ENCODE measurements around the gene ATP1A3.
"Not testable (repeated sequence)": the region's sequence is repeated elsewhere in the genome, so short reads cannot be mapped to it uniquely, and the experiment has no call there.

Gene ATP1A3

GRCh38 chr19:42028304-42029216 is 34.5 kb upstream of the ATP1A3 start:
- Histone ChIP-seq H3K4me3 (ENCODE audit: extremely low read depth, insufficient read depth, low read length, poor library complexity, severe bottlenecking) (no peak overlapping the region), H3K27ac (ENCODE audit: low read depth, low read length, severe bottlenecking) (no peak overlapping the region), H3K36me3 (ENCODE audit: control insufficient read depth, insufficient read depth, low read length) (no peaks in the 10 kb centered on the region), H3K9me3 (ENCODE audit: control insufficient read depth, low read length) (no peaks in the 10 kb centered on the region), H3K4me1 (ENCODE audit: control insufficient read depth, insufficient read depth, low read length, poor library complexity, severe bottlenecking) (no peaks in the 10 kb centered on the region)
- 62 to 67% methylated on average over 5 to 8 of the region's 8 CpGs for WGBS, 2 experiments (ENCODE audit: insufficient coverage in 2 of 2)

- Histone ChIP-seq H3K27ac (ENCODE audit: low read depth, low read length, severe bottlenecking) (peak overlapping the region; percentile 45), H3K36me3 (ENCODE audit: control insufficient read depth, insufficient read depth, low read length) (no peaks in the 10 kb centered on the region), H3K4me3 (ENCODE audit: extremely low read depth, insufficient read depth, low read length, poor library complexity, severe bottlenecking) (no peak overlapping the region), H3K9me3 (ENCODE audit: control insufficient read depth, low read length) (peaks cover 3% of the 10 kb centered on the region), H3K4me1 (ENCODE audit: control insufficient read depth, insufficient read depth, low read length, poor library complexity, severe bottlenecking) (no peaks in the 10 kb centered on the region)
- WGBS, 2 experiments (ENCODE audit: insufficient coverage in 2 of 2): 85 to 90% methylated on average over 11 to 12 of the region's 12 CpGs
These were observed 30.6 kb upstream of the ATP1A3 start for GRCh38 chr19:42024622-42025111.

- Histone ChIP-seq H3K4me3 (ENCODE audit: extremely low read depth, insufficient read depth, low read length, poor library complexity, severe bottlenecking) (no peak overlapping the region), H3K9me3 (ENCODE audit: control insufficient read depth, low read length) (peaks cover 5% of the 10 kb centered on the region), H3K36me3 (ENCODE audit: control insufficient read depth, insufficient read depth, low read length) (no peaks in the 10 kb centered on the region), H3K27ac (ENCODE audit: low read depth, low read length, severe bottlenecking) (no peak overlapping the region), H3K4me1 (ENCODE audit: control insufficient read depth, insufficient read depth, low read length, poor library complexity, severe bottlenecking) (no peaks in the 10 kb centered on the region)
- 74 to 78% methylated on average over 2 to 4 of the region's 4 CpGs for WGBS, 2 experiments (ENCODE audit: insufficient coverage in 2 of 2)
These were observed 29.9 kb upstream of the ATP1A3 start for GRCh38 chr19:42023943-42024260.

GRCh38 chr19:42023121-42023942 is 29.3 kb upstream of the ATP1A3 start:
- no peaks in the 10 kb centered on the region for H3K36me3 ChIP-seq (ENCODE audit: control insufficient read depth, insufficient read depth, low read length)
- WGBS, 2 experiments (ENCODE audit: insufficient coverage in 2 of 2): 71 to 72% methylated on average over 15 to 16 of the region's 17 CpGs
- no peaks in the 10 kb centered on the region for H3K4me1 ChIP-seq (ENCODE audit: control insufficient read depth, insufficient read depth, low read length, poor library complexity, severe bottlenecking)
- H3K27ac ChIP-seq (ENCODE audit: low read depth, low read length, severe bottlenecking): no peak overlapping the region
- peaks cover 5% of the 10 kb centered on the region for H3K9me3 ChIP-seq (ENCODE audit: control insufficient read depth, low read length)
- no peak overlapping the region for H3K4me3 ChIP-seq (ENCODE audit: extremely low read depth, insufficient read depth, low read length, poor library complexity, severe bottlenecking)

GRCh38 chr19:42022616-42023015 is 28.6 kb upstream of the ATP1A3 start:
- Histone ChIP-seq H3K27ac (ENCODE audit: low read depth, low read length, severe bottlenecking) (no peak overlapping the region), H3K9me3 (ENCODE audit: control insufficient read depth, low read length) (peaks cover 5% of the 10 kb centered on the region), H3K4me1 (ENCODE audit: control insufficient read depth, insufficient read depth, low read length, poor library complexity, severe bottlenecking) (no peaks in the 10 kb centered on the region), H3K36me3 (ENCODE audit: control insufficient read depth, insufficient read depth, low read length) (no peaks in the 10 kb centered on the region), H3K4me3 (ENCODE audit: extremely low read depth, insufficient read depth, low read length, poor library complexity, severe bottlenecking) (no peak overlapping the region)
- WGBS, 2 experiments (ENCODE audit: insufficient coverage in 2 of 2): 83 to 95% methylated on average over 5 of the region's 5 CpGs

- no peak overlapping the region for H3K27ac ChIP-seq (ENCODE audit: low read depth, low read length, severe bottlenecking)
- H3K4me3 ChIP-seq (ENCODE audit: extremely low read depth, insufficient read depth, low read length, poor library complexity, severe bottlenecking): no peak overlapping the region
- H3K36me3 ChIP-seq (ENCODE audit: control insufficient read depth, insufficient read depth, low read length): no peaks in the 10 kb centered on the region
- 91 to 94% methylated on average over 11 to 15 of the region's 15 CpGs for WGBS, 2 experiments (ENCODE audit: insufficient coverage in 2 of 2)
- peaks cover 5% of the 10 kb centered on the region for H3K9me3 ChIP-seq (ENCODE audit: control insufficient read depth, low read length)
- H3K4me1 ChIP-seq (ENCODE audit: control insufficient read depth, insufficient read depth, low read length, poor library complexity, severe bottlenecking): no peaks in the 10 kb centered on the region
These were observed 27.2 kb upstream of the ATP1A3 start for GRCh38 chr19:42021185-42021584.

GRCh38 chr19:42018503-42019193 is 24.6 kb upstream of the ATP1A3 start:
- WGBS, 2 experiments (ENCODE audit: insufficient coverage in 2 of 2): 80 to 92% methylated on average over 1 to 4 of the region's 11 CpGs

GRCh38 chr19:42017040-42017439 is 23.0 kb upstream of the ATP1A3 start:
- no peak overlapping the region for H3K4me3 ChIP-seq (ENCODE audit: extremely low read depth, insufficient read depth, low read length, poor library complexity, severe bottlenecking)
- H3K4me1 ChIP-seq (ENCODE audit: control insufficient read depth, insufficient read depth, low read length, poor library complexity, severe bottlenecking): no peaks in the 10 kb centered on the region
- H3K27ac ChIP-seq (ENCODE audit: low read depth, low read length, severe bottlenecking): no peak overlapping the region
- peaks cover 5% of the 10 kb centered on the region for H3K9me3 ChIP-seq (ENCODE audit: control insufficient read depth, low read length)
- no peaks in the 10 kb centered on the region for H3K36me3 ChIP-seq (ENCODE audit: control insufficient read depth, insufficient read depth, low read length)
- 85 to 93% methylated on average over 2 to 4 of the region's 8 CpGs for WGBS, 2 experiments (ENCODE audit: insufficient coverage in 2 of 2)

More at GRCh38 chr19:42018503-42019193, 24.6 kb upstream of the ATP1A3 start:
- Histone ChIP-seq H3K9me3 (ENCODE audit: control insufficient read depth, low read length) (peaks cover 5% of the 10 kb centered on the region), H3K36me3 (ENCODE audit: control insufficient read depth, insufficient read depth, low read length) (no peaks in the 10 kb centered on the region), H3K4me3 (ENCODE audit: extremely low read depth, insufficient read depth, low read length, poor library complexity, severe bottlenecking) (no peak overlapping the region), H3K4me1 (ENCODE audit: control insufficient read depth, insufficient read depth, low read length, poor library complexity, severe bottlenecking) (no peaks in the 10 kb centered on the region), H3K27ac (ENCODE audit: low read depth, low read length, severe bottlenecking) (no peak overlapping the region)

GRCh38 chr19:42012747-42013146 is 18.7 kb upstream of the ATP1A3 start:
- not testable (repeated sequence) for H3K4me3 ChIP-seq (ENCODE audit: extremely low read depth, insufficient read depth, low read length, poor library complexity, severe bottlenecking); H3K9me3 ChIP-seq (ENCODE audit: control insufficient read depth, low read length); H3K27ac ChIP-seq (ENCODE audit: low read depth, low read length, severe bottlenecking); H3K4me1 ChIP-seq (ENCODE audit: control insufficient read depth, insufficient read depth, low read length, poor library complexity, severe bottlenecking); H3K36me3 ChIP-seq (ENCODE audit: control insufficient read depth, insufficient read depth, low read length)
- no CpG with 5 or more reads among the region's 3 CpGs for WGBS, 2 experiments (ENCODE audit: insufficient coverage in 2 of 2)

- H3K9me3 ChIP-seq (ENCODE audit: control insufficient read depth, low read length): no peaks in the 10 kb centered on the region
- no peak overlapping the region for H3K27ac ChIP-seq (ENCODE audit: low read depth, low read length, severe bottlenecking)
- 100% methylated on average over 1 to 3 of the region's 11 CpGs for WGBS, 2 experiments (ENCODE audit: insufficient coverage in 2 of 2)
- H3K4me1 ChIP-seq (ENCODE audit: control insufficient read depth, insufficient read depth, low read length, poor library complexity, severe bottlenecking): no peaks in the 10 kb centered on the region
- no peak overlapping the region for H3K4me3 ChIP-seq (ENCODE audit: extremely low read depth, insufficient read depth, low read length, poor library complexity, severe bottlenecking)
- no peaks in the 10 kb centered on the region for H3K36me3 ChIP-seq (ENCODE audit: control insufficient read depth, insufficient read depth, low read length)
These were observed 16.5 kb upstream of the ATP1A3 start for GRCh38 chr19:42010245-42011126.
